Ovary (tissue), 10 donors: Measurements from ENCODE around the gene XG. TPM values are rescaled to one million over a fixed set of nuclear protein-coding genes. Genes with fewer than 3 reads are reported as not detected.
"Not testable (repeated sequence)": the region's sequence is repeated elsewhere in the genome, so short reads cannot be mapped to it uniquely, and the experiment has no call there.

ENCODE experiments used
- DNase-seq, 5 donors: peaks; one replicate each; pipeline ENCODE4 v3.0.0-alpha.2; 2019 to 2020
- H3K27ac ChIP-seq, 2 donors: fragments of 200-600 bp; one replicate each; pipeline versions ENCODE4 v1.5.1 to v1.8.0; 2019 to 2022
- H3K27me3 ChIP-seq: fragments of 200-600 bp; one replicate; pipeline ENCODE4 v1.8.0; 2022
- H3K36me3 ChIP-seq: fragments of 200-600 bp; sonication (generic); one replicate; pipeline ENCODE4 v1.5.1; 2019
- H3K4me1 ChIP-seq: one replicate; pipeline ENCODE4 v1.8.1; 2013; ENCODE audit warnings: mild to moderate bottlenecking, moderate library complexity; ENCODE audit not compliant: insufficient read depth
- H3K4me3 ChIP-seq: fragments of 200-600 bp; sonication (generic); one replicate; pipeline ENCODE4 v1.5.1; 2017
- H3K9me3 ChIP-seq, 2 donors: fragments of 200-600 bp in 1 of 2; sonication (generic) in 1 of 2; one replicate each; pipeline versions ENCODE4 v1.5.1 to v1.8.1; 2013 to 2019; ENCODE audit warnings: mild to moderate bottlenecking in 1 of 2, moderate library complexity in 1 of 2
- EP300 ChIP-seq: sonication (generic); formaldehyde crosslinking; IDR thresholded peaks from one replicate; pipeline ENCODE4 v1.6.1; 2017; ENCODE audit warnings: antibody characterized with exemption
- POLR2A ChIP-seq: fragments of 450-650 bp; IDR thresholded peaks from one replicate; pipeline ENCODE4 v1.6.1; 2017; ENCODE audit warnings: antibody characterized with exemption, mild to moderate bottlenecking, moderate library complexity
- WGBS, 3 donors: extraction: QIAGEN DNeasy Blood & Tissue Kit in 1 of 3; methylation state at CpG; one replicate each; pipeline versions ENCODE4 v1.1.5 to v1.1.7; 2013 to 2017; 5-methylcytosine and 5-hydroxymethylcytosine counted together
- intact Hi-C, 4 donors: fragments of 100-400 bp; cut with DNase I; formaldehyde crosslinking; loops; one replicate each; pipeline versions ENCODE4 v1.11.0 to v1.15.1; 2022 to 2023
- long read RNA-seq, 3 donors: library from polyadenylated mRNA in 2 of 3; unstranded in 2 of 3; transcript quantifications; one replicate each; pipeline ENCODE4 v2.0.0 and lab custom pipeline, GENCODE V29; 2021 to 2026
- polyA plus RNA-seq, 2 donors: library from polyadenylated mRNA; stranded (reverse); fragments of 200-250 nt in 1 of 2; fragments of 350-450 nt in 1 of 2; fragmentation: Illumina TruSeq in 1 of 2; extraction: RNeasy Lipid Tissue Mini Kit (QIAGEN cat#74804) in 1 of 2; gene quantifications; one replicate each; pipeline ENCODE4 v1.2.3, GENCODE V29; 2013 to 2014
- total RNA-seq, 7 donors: library from RNA; depleted of rRNA in 2 of 7; stranded (reverse); fragments of >200 nt in 2 of 7; fragmentation: NEBNext Ultra II Directional in 3 of 7; extraction: Animal tissue kit (Norgen Biotek cat#: 25700) in 3 of 7; gene quantifications; one replicate each; pipeline versions ENCODE4 v1.1.0 to v1.2.4, GENCODE V29; 2016 to 2023
- TF ChIP-seq, protein P1 (sequence below), 3 donors: fragments of 450-650 bp in 2 of 3; fragments of 200-600 bp in 1 of 3; IDR thresholded peaks; one replicate each; pipeline versions ENCODE4 v1.5.1 to v1.8.0; 2016 to 2022; ENCODE audit warnings: antibody characterized with exemption in 3 of 3, mild to moderate bottlenecking in 1 of 3
- donor health status: DM: no; HTN: no; CAD: no; lungs with moderate emphysema.
- donor health status: DM: no; HTN: no; CAD: no.
- donor health status: Bipolar disorder and iron deficiency.
- donor health status: DM: yes; HTN: yes; CAD: no.
- donor health status: DM: no; HTN: no; CAD: no.
- donor health status: DM: yes; HTN: yes; CAD: no.

The XG gene, protein sequence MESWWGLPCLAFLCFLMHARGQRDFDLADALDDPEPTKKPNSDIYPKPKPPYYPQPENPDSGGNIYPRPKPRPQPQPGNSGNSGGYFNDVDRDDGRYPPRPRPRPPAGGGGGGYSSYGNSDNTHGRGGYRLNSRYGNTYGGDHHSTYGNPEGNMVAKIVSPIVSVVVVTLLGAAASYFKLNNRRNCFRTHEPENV
- under 1 TPM in 5 of 7 donors, not detected in 2; 0.15 to 0.48 (median 0.25) TPM for total RNA-seq
- polyA plus RNA-seq: under 1 TPM; 0.27 to 0.98 TPM
- long read RNA-seq, donor 1: 0 reads
- long read RNA-seq, donor 2: 0 reads
- long read RNA-seq, donor 3: 0 reads

DNA sequence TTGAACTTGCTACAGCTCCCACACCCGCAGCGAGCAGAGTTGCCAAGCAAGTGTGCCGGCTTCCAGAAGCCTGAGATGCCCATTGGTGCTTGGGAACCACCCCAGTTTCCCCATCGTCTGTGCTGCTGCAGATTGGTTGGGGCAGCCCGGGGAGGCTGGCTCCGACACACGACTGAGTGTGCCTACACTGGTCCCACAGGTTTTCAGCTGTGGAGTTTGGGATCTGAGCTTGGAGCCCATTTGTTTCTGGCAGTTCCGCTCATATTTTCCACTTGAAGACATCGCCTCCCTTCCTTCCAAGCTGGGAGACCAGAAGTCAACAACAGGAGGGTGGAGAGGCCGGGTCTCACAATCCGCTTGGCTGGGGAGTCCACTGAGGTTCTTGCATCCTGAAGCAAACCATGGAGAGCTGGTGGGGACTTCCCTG lies at the start of gene XG:
TSS of gene XG (plus strand) at position 167 of the 427 bp plus-strand sequence. CDS start at position 402, 235 bp downstream.
- H3K9me3 ChIP-seq, H3K4me3 ChIP-seq, H3K36me3 ChIP-seq, intact Hi-C loops, H3K27ac ChIP-seq, H3K4me1 ChIP-seq, H3K27me3 ChIP-seq, DNase-seq: not testable (repeated sequence)
- 72 to 85% (median 80%) methylated on average over 11 of the region's 11 CpGs for WGBS, 3 donors

DNA sequence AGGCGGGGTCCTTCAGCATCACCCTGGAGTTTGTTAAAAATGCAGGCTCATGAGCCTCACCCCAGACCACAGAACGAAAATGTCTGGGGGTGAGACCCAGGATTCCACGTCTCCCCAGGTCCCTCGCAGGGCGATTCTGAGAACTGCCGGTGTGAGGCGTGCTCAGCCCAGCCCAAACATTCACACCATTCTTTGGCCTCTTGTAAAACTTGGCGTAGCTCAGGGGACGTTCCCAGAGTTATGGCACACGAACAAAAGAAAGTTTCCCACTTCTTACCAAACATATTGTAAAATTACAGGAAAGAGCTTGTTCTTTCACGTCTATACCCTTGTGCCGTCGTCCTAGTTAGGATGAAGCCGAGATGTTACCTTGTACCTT lies 47.9 kb upstream of the XG start:
- no peak overlapping the region for H3K4me3 ChIP-seq
- H3K27me3 ChIP-seq: no peaks in the 10 kb centered on the region
- no peak overlapping the region for H3K27ac ChIP-seq
- WGBS, 3 donors: 50 to 74% (median 64%) methylated on average over 14 of the region's 14 CpGs
- no peak for TF ChIP-seq POLR2A
- no peak for TF ChIP-seq EP300
- TF ChIP-seq, protein P1, sequence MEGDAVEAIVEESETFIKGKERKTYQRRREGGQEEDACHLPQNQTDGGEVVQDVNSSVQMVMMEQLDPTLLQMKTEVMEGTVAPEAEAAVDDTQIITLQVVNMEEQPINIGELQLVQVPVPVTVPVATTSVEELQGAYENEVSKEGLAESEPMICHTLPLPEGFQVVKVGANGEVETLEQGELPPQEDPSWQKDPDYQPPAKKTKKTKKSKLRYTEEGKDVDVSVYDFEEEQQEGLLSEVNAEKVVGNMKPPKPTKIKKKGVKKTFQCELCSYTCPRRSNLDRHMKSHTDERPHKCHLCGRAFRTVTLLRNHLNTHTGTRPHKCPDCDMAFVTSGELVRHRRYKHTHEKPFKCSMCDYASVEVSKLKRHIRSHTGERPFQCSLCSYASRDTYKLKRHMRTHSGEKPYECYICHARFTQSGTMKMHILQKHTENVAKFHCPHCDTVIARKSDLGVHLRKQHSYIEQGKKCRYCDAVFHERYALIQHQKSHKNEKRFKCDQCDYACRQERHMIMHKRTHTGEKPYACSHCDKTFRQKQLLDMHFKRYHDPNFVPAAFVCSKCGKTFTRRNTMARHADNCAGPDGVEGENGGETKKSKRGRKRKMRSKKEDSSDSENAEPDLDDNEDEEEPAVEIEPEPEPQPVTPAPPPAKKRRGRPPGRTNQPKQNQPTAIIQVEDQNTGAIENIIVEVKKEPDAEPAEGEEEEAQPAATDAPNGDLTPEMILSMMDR (IDR thresholded peaks at IDR 0.05): no peak
- no peaks in the 10 kb centered on the region for H3K36me3 ChIP-seq
- H3K4me1 ChIP-seq: peaks cover 31% of the 10 kb centered on the region
- no peak for DNase-seq
- intact Hi-C loops: no loop called here
- H3K9me3 ChIP-seq: no peaks in the 10 kb centered on the region

DNA sequence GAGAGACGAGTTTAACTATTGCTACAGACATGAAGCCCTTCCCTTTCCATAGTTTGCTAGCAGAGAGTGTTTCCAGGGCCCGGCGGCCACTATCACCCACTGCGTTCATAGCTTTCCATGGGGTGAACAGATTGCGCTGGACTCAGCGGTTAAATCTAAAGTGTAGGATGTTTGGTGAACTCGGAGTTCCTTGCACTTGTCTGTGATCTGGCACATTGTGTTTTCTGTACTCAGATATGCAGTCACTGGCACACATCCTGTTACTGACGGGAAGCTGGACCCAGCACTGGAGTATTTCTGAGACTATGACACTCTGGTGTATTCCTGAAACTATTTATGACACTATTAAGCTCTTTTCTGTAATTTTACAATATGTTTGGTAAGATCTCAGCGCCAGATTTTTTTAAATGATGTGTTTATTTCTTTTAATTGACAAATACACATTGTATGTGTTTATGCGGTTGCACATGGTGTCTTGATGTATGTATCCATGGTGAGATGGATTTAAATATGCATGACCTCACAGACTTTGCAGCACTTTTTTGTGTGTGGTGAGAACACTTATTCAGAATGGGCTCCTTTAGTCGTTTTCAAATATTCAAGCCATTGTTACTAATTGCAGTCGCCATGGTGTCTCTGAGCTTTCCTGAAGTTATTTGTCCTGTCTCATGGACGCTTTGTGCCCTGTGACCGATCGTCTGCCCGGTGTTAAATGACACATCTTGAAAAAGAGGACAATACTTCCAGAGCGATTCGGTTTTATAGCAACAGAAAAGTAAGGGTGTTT lies 46.6 kb upstream of the XG start:
- WGBS, 3 donors: 64 to 68% (median 68%) methylated on average over 18 of the region's 18 CpGs
- intact Hi-C loops: no loop called here
- DNase-seq: peak in 1 of 5 donors; percentile 50
- Histone ChIP-seq H3K27me3 (no peaks in the 10 kb centered on the region), H3K4me3 (no peak overlapping the region), H3K4me1 (peaks cover 33% of the 10 kb centered on the region), H3K27ac (no peak overlapping the region), H3K36me3 (no peaks in the 10 kb centered on the region), H3K9me3 (no peaks in the 10 kb centered on the region)
- no peak for TF ChIP-seq POLR2A

DNA sequence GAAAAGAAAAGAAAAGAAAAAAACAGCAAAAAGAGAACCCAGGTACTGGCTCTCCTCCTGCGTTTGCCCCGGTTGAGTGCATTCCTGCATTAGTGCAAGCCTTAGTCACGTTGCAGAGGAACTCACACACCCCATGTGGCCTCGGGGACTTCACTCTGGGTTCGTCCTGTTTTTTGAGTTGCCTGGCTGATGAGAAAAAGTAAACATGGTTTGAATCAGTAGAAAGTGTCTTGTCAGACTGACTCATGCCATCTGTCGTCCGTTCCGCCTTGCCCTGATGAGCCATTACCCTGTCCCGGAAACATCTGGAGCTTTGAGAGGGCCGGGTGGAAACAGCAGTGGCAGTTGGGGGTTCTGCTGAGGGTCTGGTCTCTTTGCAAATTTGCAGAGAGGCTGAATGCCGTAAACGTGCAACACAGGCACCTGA lies 44.5 kb upstream of the XG start:
- peak in 1 of 5 donors; percentile 11 for DNase-seq
- Histone ChIP-seq H3K9me3 (no peaks in the 10 kb centered on the region), H3K27ac (no peak overlapping the region), H3K4me1 (peaks cover 27% of the 10 kb centered on the region), H3K4me3 (no peak overlapping the region), H3K36me3 (no peaks in the 10 kb centered on the region), H3K27me3 (no peaks in the 10 kb centered on the region)
- WGBS, 3 donors: 16 to 31% (median 17%) methylated on average over 12 of the region's 12 CpGs
- intact Hi-C loops: loop anchor here in 1 of 4 donors (2.0 kb wide), 1 partner anchor 35 kb away; no protein-coding TSS in a partner anchor
- TF ChIP-seq, protein P1 (IDR thresholded peaks at IDR 0.05): no peak
- TF ChIP-seq POLR2A (no peak), EP300 (no peak)

DNA sequence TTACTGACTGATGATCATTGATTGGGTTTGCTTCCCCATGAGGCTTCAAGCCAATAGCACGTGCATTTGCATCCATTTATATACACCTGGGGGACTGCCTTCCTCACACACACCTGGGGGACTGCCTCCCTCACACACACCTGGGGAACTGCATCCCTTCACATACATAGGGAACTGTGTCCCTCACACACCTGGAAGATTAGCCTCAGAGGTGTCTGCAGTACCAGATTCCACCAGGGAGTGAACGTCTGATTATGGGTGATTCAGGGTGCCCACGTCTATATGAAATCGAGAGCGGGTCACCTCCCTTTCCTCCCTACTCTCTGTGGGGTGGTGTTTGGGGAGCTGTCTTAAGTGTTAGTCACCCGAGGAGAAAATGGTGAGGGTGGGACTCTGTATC lies 43.8 kb upstream of the XG start:
- no peaks in the 10 kb centered on the region for H3K36me3 ChIP-seq
- H3K9me3 ChIP-seq: no peaks in the 10 kb centered on the region
- no peak overlapping the region for H3K4me3 ChIP-seq
- H3K27me3 ChIP-seq: no peaks in the 10 kb centered on the region
- WGBS, 3 donors: 65 to 81% (median 75%) methylated on average over 6 of the region's 6 CpGs
- no peak for DNase-seq
- peaks cover 29% of the 10 kb centered on the region for H3K4me1 ChIP-seq
- H3K27ac ChIP-seq: no peak overlapping the region
- intact Hi-C loops: no loop called here
- TF ChIP-seq POLR2A (no peak), EP300 (no peak)
- TF ChIP-seq, protein P1 (IDR thresholded peaks at IDR 0.05): no peak
